Measurements from ENCODE around the gene CST3.
"Not testable (repeated sequence)": the region's sequence is repeated elsewhere in the genome, so short reads cannot be mapped to it uniquely, and the experiment has no call there.

The CST3 gene

DNA sequence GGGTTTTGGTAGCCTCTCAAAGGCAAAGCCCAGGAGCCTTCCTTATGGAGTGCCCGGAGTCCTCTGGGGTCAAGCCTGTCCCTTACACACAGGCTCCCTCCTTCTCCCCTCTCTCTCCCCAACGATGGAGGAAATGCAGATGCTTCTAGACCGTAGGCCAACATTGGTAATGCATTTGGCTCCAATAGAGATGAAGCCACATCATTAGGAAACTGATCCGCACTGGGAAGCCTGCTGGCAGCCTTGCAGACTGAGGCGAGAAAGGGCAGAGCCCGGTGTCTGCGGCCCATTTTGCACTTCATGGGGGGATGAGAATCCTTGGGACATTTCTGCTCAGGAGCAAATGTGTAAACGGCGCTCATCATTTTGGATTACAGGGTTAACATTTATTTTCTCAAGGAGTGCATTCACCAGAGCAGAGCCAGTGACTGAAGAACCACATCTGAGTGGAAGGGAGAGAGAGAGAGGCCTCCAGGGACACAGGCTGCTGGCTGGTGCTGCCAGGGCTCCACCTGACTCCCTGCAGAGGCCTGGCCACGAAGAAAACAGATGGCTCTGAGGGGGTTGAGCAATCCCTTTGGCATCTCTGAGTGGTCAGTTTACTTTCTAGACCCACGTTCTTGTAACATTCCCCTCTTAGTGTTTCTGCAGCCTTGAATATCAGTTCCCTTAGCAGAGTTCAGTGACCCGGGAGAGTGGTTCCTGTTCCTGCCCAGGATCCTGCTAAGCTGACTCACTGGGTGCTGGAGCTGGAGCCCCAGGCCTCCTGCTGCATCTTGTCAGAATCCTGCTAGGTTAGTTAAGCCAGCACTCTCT is 4.4 kb upstream of the CST3 start:
- no peak for DNase-seq

DNA sequence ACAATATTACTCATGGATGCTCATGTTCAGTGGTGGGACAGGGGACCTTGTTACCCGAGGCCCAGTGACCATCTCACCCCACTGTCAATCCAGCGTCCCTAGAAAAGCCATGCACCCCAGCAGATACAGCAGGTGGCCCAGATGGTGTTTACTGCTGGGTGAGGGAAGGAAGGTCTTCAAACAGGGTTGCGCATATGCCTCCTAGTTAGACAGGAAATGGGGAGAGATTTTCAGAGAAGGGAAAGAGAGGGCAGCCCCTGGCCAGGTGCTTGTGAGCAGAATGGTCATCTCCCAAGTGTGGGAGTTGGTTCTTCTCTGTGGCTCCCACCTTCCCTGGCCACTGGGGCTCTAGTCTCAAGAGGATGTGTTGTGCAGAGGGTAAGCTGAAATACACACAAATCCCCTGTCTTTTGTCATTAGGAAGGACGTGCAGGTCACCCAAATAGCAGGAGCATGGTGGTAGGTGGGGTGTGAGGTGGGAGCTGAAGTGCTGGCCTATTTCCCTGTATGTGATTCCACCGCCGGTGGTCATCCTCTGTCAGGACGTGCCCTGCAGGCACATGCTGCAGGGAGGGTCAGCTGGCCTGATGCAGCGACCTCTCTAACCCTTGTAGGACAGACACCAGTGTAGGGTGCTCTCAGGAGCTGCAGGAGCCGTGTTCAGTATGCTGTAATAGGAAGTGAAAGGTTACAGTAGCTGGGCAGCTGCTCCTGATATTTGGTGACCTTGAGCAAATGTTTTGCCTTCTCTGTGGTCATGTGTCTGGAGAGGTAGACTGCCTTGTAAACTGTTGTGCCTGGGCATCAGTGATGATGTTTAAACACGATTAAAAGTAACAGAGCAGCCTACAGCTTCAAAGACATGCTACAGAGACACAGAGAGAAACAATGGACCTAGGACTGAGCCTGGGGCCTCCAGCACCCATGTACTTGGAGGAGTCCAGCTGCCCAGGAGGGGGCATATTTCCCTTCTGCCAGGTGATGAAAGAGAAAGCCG is 3.2 kb upstream of the CST3 start:
- DNase-seq, result no peak

DNA sequence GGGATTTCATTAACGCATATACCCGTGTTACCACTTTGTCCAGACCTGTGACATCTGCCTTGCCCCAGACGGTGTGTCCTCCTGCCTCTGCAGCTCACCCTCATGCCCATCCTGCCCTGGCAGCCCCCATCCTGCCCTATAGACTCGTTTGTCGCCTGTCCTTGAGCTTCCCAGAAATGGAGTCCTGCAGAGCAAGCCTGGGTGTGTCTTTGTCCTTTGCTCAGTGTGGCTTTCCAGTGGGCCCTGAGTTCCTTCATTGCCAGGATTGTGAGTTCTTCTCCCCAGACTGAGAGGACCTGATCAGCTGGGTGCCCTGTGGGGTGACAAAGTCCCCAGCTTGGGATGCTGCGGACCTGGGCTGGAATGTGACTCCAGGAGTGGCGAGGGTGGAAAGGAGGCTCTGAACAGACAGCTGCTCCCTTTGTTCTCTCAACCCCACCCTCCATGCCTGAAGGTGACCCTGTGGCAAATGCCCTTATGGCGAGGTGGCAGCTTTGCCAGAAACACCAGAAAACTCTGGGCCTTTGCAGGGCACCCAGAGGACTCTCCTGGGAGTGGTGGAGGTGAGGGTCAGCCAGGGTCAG is 2.4 kb upstream of the CST3 start:
- DNase-seq, result no peak

DNA sequence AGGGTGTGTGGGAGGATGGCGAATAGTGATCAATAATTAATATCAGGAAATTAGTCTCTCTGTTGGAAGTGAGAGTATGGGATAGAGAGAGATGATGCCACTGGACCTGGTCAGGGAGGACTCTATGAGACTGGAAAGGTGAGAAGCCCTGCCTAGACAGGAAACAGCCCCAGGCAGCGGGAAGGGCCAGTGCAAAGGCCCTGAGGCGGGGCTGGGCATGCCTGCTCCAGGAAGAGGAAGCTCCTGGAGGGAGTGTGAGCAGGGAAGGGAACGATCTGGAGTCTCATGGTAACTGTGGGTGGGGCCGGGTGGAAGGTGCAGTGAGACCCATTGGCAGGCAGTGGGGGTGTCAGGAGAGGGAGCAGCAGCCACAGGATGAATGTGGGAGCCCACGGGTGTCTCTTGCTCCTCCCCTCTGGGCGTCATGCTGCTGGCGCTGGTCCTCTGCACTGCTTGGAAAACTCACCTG is 1.8 kb upstream of the CST3 start:
- DNase-seq, result no peak

DNA sequence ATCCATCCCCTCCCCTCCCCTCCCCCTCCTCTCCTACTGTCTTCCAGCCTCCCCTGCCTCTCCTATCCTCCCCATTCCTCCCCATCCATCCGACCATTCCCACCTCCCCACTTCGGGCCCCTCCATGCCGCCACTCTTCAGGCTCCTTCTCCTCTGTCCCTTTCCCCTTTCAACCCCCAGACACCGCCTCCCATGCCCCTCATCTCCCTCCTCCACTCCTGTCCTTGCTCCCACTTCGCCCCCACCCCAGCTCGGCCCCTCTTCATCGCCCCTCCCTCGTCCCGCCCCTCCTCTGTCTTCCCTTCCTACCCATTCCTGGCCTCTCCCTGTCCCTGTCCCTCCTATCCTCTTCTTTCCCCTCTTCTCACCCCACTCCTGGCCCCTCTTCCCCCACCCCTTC is 554 bp upstream of the CST3 start:
- DNase-seq, result no peak

DNA sequence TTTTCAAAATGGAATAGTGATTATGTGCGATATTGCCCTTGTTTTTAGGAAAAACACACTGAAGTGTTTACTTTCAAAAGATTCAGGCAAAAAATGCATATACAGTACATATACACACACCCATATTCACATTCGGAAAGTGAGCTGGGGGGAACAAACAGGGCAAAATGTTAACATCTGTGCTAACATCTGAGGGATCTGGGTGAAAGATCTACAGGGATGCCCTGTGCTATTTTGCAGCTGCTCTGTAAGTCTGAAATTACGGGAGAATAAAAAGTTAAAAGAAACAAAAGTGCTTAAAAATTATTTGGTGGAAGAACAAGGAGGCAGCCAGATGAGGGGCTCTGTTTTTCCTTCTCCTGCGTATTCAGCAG is 860 bp downstream of the CST3 start:
- no peak for DNase-seq

DNA sequence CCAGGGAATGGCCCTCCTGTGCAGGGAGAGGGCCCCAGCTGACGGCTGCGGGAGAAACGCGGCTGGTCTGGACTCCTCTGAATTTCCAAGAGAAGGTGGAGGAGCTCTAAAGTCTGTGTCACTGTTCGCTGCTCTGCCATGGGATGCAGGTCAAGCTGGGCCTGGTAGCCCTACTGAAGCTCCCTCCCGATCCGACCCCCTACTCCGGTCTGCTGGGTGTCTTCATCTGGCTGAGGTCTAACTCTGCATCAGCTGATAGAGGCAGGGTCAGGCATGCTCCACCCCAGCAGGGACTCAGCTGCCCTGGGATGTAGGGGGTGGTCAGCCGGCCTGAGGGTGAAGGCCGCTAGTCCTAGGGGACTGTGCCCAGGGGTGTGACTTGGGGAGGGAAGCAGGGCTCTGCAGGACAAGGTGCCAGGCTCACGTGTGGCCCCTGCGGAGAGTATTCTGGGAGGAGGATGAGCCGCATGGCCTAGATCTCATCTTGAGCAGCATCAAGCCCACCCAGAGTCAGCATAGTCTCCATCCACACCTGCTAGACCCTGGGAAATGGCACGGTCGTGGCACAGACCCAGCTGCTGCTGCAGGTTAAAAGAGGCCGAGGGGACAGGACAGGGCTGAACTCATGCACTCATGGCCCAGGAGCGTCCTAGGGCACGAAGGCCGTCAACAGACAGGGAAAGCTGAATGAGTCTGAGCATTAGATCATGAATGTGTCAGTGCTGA is 1.4 kb downstream of the CST3 start:
- DNase-seq, result no peak

DNA sequence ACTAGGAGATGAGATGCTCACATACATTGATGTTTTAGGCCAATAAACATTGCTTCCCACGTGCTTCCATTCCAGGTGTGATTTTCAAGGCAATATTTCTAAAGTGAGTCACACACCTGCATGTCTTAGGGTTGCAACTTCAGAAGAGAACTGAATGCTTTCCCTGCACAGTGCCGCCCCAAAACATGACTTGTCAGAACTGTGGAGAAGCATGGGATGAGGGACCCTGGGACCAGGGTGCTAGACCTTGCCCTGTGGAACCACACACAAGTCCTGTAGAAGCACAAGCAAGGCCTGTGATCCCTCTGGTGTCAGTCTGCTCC is 2.0 kb downstream of the CST3 start:
- not testable (repeated sequence) for DNase-seq

DNA sequence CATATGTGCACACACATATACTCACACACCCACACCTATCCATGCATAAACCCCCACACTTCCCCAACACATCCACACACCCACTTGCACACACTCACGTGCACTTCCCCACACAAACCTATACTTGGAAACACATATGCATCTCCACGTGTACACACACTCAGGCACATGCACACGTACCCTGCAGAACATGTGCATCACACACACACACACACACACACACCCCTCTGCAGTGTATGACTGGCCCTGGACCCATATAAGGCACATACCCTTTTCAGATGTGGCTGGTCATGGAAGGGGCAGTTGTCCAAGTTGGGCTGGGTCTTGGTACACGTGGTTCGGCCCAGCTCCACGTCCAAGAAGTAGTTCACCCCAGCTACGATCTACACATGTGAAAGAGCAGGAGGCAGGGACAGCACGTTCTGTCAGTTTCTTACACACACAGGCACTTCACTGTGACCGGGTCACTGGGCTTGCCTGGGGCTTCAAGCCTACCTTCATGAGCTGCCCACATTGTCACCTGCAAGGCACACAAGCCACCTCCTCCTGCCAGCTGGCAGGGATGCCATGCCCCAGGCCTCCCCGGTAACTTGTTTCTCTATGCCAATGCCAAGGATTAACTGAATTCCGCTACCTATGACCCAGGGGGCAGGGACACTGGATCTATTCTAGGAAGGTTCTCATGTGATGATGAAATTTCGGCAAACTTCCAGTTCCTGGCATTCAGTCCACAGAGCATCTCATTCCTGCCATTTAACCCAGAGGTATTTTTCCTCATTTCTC is 2.6 kb downstream of the CST3 start:
- no peak for DNase-seq

DNA sequence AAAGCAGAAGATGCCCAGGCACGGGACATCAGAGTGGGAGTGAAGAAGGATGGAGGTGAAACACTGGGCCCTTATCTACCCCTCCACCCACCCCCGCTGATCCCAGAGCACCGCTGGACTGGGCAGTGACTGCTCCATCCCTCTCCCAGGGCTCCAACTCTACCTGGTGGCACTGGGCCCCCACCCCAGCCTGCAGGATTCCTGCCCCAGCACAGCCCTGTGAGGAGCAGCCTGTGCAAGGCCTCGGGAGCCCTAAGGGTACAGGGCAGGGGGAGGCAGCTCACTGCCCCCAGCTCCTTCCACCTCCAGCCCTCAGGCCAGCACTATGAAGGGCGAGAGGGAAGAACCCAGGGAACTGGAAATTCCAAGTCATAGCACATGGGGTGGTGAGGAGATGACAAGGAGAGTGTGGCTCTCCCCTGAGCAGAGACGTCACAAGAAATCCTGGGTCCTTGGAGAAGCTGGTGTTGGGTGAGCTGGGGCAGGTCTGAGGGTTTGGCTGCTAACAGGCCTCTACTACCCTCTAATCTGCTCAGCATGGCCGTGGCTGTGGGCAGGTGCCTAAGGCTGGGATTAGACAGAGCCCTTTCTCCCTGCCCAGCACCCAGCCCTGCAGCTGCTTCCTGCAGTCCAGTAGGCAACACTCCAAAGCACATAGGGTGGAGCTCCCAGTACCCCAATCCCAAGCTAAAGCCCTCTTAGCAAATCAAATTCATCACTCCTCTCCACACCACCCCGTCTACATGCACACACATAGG is 3.5 kb downstream of the CST3 start:
- DNase-seq, result no peak

DNA sequence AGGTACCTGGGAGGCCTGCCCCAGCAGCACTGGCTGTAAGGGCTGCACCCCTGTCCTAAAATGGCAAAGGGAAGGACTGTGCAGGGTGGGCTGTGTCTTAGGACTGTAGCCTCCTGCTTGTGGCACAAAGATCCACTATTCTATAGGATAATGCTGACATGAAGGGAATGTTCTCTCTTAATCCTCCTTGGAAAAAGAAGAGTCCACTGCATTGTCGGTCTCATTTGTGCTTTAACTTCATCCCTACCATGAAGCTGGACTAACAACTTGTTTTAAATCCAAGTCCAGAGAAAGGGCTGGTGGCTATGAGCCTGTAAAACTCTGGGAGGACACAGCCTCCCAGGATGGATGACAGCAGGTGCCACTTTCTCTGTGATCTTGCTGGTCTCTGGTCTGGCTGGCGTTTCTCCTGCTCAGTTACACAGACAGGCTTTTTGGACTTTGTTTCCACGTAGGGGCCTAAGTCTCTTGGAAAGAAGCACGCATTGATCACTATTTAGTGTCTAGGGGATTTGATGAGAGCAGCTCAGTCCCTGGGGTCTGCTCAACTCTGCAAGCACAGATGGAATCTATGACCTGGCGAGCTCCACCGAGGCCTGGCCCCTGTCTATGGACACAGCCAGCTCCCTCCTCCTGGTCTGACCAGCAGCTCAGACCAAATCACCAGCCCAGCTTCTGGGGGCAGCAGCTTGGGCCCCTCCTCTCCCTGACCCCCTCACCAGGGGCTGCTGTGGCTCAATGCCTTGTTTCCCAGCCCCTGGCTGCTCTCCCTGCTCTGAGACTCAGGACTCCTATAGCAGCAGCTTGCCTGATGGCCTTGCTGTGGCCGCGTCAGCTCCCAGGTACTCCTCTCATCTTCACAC is 4.8 kb downstream of the CST3 start:
- no peak for DNase-seq

DNA sequence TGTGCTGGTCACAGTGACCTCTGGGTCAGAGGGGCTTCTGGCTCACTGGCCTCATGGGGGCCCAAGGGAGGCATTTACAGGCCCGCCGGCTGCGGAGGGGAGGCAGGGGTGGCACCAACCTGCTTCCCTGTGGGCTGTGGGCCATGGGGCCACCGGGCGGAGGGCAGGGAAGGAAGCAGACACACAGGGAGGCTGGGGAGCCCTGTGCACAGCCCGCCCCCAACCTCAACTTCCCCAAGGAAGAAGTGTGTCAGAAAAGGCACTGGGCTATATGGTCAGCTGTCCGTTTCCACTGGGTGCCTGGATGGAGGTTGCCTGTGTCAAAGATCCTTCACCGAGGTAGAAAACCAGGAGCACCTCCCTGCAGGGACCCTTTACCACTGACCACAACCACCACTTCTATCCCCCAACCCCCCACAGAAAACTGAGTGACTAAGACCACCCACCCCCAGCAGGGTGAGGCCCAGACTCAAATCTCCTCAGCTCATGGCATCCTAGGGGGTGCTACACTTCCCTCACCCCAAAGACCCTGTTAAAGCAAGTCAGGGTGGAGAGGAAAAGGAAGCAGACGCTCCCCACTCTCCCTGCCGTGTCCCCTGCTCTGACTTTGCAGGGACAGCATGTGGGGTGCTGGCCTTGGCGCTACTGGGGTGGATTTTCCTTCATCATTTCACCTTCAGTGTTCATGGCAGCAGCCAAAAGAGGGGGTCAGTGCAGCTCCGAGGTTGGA is 5.6 kb downstream of the CST3 start:
- DNase-seq, result no peak

DNA sequence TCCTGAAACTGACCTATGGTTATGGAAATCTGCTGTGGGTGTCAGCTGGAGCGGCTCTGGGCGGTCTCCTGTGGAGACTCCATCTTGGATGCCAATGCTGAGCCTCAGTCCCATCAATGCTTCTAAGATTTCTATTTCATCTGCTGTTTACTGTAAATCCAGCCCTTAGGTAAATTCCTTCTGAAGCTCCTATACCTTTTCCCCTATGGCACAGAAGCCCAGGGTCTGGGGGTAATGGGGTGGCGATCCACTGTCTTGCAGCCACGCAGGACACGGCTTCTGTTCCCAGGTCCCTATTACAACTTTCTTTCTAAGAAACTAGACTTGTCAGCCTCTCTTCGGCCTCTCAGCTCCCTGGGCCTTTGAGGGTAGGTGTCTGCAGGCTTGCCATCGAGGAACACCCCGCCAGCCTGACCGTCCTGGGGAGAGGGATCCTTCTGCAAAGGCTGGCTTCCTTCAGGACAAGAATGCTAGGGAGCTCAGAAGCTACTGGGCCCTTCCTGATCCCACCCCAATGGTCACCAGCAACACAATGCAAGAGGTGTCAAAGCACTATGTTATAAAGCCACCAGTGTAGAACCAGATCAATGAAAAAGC is 6.4 kb downstream of the CST3 start:
- no peak for DNase-seq

DNA sequence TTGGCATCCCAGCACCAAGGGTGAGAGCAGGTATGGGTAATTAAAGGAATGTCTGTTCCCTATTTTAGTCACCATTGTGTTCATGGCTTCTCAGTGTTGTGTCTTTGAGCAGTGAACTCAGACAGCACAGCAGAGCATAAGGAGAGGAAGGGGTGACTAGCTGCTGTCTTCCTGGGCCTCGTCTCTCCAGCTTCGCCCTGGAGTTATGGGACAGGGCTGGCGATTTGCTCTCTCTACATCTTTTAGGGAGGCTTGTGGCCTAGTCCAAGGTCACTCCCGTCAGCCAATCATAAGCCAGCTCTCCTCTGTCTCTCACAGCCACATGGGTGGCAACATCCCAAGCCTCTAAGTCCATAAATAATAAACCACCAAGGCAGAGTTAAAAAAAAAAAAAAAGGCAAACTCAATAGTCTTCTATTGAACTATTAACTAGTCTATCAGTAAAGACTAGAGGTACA is 7.3 kb downstream of the CST3 start:
- no peak for DNase-seq

DNA sequence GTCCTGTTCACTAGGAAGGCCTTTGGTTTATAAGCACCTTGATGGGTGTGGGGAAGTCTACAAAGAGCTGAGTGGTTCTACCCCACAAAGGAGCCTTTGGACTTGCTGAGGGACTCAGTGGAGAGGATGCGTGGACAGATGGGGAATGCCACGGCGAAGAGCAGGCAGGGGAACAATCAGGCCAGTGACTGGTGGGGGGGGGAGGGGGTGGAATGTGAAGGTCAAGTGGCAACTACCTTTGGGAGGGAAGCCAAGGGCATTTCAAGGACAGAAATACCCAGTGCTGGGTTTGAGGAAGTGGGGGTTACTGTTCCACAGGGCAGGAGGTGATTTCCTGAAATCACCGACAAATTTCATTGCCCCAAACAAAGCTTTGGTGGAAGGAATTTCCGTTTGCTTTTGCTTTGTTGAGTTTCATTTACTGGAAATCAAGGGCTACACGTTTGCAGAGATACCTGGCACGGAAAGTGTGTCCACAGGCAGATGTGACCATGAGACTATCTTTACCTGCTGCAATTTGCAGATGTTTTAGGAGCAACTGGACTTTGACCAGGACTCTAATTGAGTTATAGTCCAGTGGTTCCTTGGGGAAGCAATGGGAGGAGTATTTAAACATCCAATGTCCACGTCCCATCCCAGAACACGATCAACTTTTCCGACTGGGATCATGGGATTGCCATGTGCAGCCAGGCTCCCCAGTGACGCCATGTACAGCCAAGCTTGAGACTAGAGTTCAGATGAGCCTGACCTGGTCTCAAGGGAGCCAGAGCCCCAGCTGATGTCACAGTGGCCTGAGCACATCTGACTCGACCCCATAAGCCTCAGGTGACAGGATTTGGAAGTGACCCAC is 8.0 kb downstream of the CST3 start:
- no peak for DNase-seq

DNA sequence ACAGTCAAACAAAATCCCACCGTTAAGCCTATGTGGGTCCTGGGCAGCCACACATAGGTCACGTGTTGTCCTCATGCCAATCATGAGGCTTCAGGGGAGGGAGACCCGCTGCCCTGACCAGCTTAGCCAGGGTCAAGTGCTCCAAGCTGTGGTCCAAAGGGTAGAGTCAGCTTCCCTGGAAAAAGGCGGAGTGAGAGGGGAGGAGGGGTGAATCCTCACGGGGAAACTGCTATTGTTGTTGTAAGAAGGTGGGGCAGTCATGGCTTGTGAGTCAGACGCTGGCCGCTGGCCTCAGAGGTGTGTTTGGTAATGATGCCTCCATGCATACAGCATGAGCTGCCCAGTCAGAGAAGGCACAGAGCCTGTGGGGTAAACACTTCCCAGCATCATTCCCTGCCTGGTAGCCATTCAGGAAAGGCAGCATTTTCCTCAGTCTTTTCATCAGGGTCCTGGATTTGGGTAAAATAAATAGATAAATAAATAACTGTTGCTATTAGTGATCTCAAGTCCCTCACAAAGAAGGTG is 8.7 kb downstream of the CST3 start:
- no peak for DNase-seq

DNA sequence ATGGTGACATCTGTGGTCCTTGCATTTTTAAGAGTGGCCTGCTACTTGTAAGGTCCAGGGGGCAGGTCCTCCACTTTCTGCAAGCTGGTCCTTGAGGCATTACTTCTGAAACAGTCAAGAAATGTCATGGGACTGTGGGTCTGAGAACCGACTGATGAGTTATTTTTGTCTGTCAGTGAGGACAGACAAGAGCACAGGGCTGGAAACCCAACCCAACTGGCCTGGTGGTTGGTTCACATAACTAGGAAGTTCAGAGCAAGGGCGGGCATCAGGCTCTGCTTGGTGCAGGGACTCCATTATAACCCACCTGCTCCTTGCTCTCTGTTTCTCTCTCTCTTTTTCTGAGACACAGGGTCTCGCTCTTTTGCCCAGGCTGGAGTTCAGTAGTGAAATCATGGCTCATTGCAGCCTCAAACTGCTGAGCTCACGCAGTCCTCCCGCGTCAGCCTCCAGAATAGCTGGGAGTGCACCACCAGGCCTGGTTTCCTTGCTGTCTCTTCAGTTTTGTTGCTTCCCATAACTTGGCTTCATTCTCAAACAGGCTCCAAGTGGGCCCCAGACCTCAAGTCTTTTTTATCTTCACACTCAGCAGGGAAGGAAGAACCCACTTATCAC is 9.2 kb downstream of the CST3 start:
- DNase-seq, result no peak

All from NCI-H1105 (cell line).